ENCODE measurements around the gene SIK3.

The SIK3 gene

GRCh38 chr11:117081908-117082307, 16.3 kb downstream of the SIK3 start:
- no peak overlapping the region for H3K4me3 ChIP-seq (ENCODE audit: low read depth, low read length)
- TF ChIP-seq, protein P1, sequence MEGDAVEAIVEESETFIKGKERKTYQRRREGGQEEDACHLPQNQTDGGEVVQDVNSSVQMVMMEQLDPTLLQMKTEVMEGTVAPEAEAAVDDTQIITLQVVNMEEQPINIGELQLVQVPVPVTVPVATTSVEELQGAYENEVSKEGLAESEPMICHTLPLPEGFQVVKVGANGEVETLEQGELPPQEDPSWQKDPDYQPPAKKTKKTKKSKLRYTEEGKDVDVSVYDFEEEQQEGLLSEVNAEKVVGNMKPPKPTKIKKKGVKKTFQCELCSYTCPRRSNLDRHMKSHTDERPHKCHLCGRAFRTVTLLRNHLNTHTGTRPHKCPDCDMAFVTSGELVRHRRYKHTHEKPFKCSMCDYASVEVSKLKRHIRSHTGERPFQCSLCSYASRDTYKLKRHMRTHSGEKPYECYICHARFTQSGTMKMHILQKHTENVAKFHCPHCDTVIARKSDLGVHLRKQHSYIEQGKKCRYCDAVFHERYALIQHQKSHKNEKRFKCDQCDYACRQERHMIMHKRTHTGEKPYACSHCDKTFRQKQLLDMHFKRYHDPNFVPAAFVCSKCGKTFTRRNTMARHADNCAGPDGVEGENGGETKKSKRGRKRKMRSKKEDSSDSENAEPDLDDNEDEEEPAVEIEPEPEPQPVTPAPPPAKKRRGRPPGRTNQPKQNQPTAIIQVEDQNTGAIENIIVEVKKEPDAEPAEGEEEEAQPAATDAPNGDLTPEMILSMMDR (IDR thresholded peaks at IDR 0.05; ENCODE audit: low read depth, low read length): no peak

GRCh38 chr11:117080370-117080769, 17.9 kb downstream of the SIK3 start:
- TF ChIP-seq, protein P1 (IDR thresholded peaks at IDR 0.05; ENCODE audit: low read depth, low read length): no peak
- H3K4me3 ChIP-seq (ENCODE audit: low read depth, low read length): no peak overlapping the region

- TF ChIP-seq, protein P1 (IDR thresholded peaks at IDR 0.05; ENCODE audit: low read depth, low read length): no peak
- H3K4me3 ChIP-seq (ENCODE audit: low read depth, low read length): no peak overlapping the region
Measured at GRCh38 chr11:117076941-117077691, 21.1 kb downstream of the SIK3 start.

- TF ChIP-seq, protein P1 (IDR thresholded peaks at IDR 0.05; ENCODE audit: low read depth, low read length): no peak
- H3K4me3 ChIP-seq (ENCODE audit: low read depth, low read length): no peak overlapping the region
Measured at GRCh38 chr11:117075186-117075585, 23.0 kb downstream of the SIK3 start.

DNA sequence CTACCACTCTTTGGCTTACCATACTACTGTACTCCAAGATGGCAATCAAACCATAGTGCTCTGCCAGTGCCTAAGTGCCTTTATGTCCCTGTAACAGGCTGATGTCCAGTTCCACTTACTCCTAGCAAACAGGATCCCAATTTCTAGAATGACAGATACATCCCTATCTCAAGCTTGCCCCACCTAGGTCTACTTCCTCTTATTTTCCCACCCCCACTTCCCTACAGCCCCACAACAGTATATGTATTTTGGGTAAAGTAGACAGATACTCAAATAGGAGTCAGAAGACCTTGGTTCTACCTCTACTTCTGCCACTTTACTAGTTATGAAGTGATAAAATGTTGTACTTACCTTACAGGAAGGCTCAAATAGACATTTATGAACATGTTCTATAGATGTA, 24.1 kb downstream of the SIK3 start:
- no peak overlapping the region for H3K4me3 ChIP-seq (ENCODE audit: low read depth, low read length)
- TF ChIP-seq, protein P1 (IDR thresholded peaks at IDR 0.05; ENCODE audit: low read depth, low read length): no peak

DNA sequence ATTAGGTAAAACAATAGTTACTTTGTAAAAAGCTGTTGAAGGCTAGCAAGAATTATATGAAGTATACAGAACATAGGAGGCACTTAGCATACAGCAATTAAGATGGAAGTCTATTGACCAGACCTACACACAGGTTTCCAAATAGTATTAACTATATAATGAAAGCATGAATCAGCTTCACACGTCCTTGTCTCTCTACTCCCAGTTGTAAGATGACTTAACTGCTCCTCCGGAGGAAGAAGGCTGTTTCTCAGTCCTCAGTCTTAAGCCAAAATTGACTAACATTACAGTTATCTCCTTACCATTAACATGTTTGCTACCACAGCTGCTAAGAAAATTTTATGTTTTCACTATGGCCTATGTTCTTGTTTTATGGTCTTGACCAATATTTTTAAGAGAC, 24.7 kb downstream of the SIK3 start:
- TF ChIP-seq, protein P1 (IDR thresholded peaks at IDR 0.05; ENCODE audit: low read depth, low read length): no peak
- H3K4me3 ChIP-seq (ENCODE audit: low read depth, low read length): no peak overlapping the region

DNA sequence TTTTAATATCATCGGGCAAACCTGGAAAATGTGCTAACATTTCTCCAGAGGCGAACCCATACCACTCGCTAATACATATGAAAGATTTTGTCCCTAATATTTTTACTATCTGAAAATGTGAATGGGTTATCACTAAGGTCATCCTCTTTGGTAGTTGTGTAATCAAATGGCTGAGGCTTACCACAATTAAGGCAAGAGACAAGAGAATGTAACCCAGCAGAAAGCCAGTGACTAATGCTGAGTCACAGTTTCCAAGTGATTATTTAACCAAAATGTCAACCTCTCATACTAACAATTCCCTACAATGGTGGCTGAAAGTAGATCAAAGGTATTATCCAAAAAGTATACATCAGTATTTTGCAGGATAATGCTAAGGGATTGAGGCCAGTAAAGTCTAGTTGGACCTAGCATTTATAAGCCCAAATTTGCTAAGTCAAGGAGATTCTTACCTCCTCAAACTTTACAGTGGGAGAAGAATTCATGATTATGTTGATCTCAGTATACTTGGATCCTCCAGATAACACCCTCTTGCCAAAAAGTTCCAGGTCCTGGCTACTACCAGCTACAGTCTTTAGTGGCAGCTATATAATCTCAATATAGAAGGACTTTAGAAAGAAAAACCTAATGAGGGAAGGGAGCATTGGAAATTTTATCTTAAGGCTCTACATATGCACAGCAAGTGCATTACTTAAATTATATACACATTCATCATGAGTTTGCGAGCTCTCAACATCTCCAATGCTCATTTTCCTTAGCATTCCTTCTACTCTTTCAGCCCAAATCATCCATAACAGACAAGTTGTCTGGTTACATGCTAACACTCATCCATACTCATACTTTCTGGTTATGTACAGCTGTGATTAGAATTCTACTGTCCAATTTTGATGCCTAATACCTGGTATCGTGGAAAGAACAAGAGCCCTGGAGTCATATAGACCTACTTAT, 25.4 kb downstream of the SIK3 start:
- no peak overlapping the region for H3K4me3 ChIP-seq (ENCODE audit: low read depth, low read length)
- TF ChIP-seq, protein P1 (IDR thresholded peaks at IDR 0.05; ENCODE audit: low read depth, low read length): no peak

All from WI38 (cell line).